ENCODE results near the gene PCAT6.
"Not testable (repeated sequence)": the region's sequence is repeated elsewhere in the genome, so short reads cannot be mapped to it uniquely, and the experiment has no call there.

The PCAT6 gene

GRCh38 chr1:202818819-202819218 lies 8.1 kb downstream of the PCAT6 start:
- H3K4me3 ChIP-seq (replicated peaks; ENCODE audit: insufficient read depth, low read length): no peak overlapping the region
- no peak overlapping the region for H3K27ac ChIP-seq (replicated peaks)
- TF ChIP-seq, protein P1, sequence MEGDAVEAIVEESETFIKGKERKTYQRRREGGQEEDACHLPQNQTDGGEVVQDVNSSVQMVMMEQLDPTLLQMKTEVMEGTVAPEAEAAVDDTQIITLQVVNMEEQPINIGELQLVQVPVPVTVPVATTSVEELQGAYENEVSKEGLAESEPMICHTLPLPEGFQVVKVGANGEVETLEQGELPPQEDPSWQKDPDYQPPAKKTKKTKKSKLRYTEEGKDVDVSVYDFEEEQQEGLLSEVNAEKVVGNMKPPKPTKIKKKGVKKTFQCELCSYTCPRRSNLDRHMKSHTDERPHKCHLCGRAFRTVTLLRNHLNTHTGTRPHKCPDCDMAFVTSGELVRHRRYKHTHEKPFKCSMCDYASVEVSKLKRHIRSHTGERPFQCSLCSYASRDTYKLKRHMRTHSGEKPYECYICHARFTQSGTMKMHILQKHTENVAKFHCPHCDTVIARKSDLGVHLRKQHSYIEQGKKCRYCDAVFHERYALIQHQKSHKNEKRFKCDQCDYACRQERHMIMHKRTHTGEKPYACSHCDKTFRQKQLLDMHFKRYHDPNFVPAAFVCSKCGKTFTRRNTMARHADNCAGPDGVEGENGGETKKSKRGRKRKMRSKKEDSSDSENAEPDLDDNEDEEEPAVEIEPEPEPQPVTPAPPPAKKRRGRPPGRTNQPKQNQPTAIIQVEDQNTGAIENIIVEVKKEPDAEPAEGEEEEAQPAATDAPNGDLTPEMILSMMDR (IDR thresholded peaks at IDR 0.05; ENCODE audit: insufficient read depth, low read length): no peak
- TF ChIP-seq, protein P2, sequence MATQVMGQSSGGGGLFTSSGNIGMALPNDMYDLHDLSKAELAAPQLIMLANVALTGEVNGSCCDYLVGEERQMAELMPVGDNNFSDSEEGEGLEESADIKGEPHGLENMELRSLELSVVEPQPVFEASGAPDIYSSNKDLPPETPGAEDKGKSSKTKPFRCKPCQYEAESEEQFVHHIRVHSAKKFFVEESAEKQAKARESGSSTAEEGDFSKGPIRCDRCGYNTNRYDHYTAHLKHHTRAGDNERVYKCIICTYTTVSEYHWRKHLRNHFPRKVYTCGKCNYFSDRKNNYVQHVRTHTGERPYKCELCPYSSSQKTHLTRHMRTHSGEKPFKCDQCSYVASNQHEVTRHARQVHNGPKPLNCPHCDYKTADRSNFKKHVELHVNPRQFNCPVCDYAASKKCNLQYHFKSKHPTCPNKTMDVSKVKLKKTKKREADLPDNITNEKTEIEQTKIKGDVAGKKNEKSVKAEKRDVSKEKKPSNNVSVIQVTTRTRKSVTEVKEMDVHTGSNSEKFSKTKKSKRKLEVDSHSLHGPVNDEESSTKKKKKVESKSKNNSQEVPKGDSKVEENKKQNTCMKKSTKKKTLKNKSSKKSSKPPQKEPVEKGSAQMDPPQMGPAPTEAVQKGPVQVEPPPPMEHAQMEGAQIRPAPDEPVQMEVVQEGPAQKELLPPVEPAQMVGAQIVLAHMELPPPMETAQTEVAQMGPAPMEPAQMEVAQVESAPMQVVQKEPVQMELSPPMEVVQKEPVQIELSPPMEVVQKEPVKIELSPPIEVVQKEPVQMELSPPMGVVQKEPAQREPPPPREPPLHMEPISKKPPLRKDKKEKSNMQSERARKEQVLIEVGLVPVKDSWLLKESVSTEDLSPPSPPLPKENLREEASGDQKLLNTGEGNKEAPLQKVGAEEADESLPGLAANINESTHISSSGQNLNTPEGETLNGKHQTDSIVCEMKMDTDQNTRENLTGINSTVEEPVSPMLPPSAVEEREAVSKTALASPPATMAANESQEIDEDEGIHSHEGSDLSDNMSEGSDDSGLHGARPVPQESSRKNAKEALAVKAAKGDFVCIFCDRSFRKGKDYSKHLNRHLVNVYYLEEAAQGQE (IDR thresholded peaks at IDR 0.05; ENCODE audit: insufficient replicate concordance, low read depth): no peak
- TF ChIP-seq POLR2AphosphoS5 (IDR thresholded peaks at IDR 0.05; ENCODE audit: low read depth): no peak
- TF ChIP-seq SPI1 (IDR thresholded peaks at IDR 0.05; ENCODE audit: borderline replicate concordance, low read depth): no peak
- no peak for TF ChIP-seq GABPA (IDR thresholded peaks at IDR 0.05; ENCODE audit: low read depth)
- no peak for DNase-seq (ENCODE audit: low read depth in 1 of 2, low spot score in 1 of 2)
- no peaks in the 10 kb centered on the region for H3K27me3 ChIP-seq (ENCODE audit: insufficient read depth, poor library complexity, severe bottlenecking)

- TF ChIP-seq SPI1 (IDR thresholded peaks at IDR 0.05; ENCODE audit: borderline replicate concordance, low read depth) (no peak), POLR2AphosphoS5 (IDR thresholded peaks at IDR 0.05; ENCODE audit: low read depth) (no peak), GABPA (IDR thresholded peaks at IDR 0.05; ENCODE audit: low read depth) (no peak)
- TF ChIP-seq, protein P2 (IDR thresholded peaks at IDR 0.05; ENCODE audit: insufficient replicate concordance, low read depth): no peak
- TF ChIP-seq, protein P1 (IDR thresholded peaks at IDR 0.05; ENCODE audit: insufficient read depth, low read length): no peak
- H3K27ac ChIP-seq (replicated peaks): no peak overlapping the region
These were observed 10.7 kb downstream of the PCAT6 start for GRCh38 chr1:202821467-202821866.

GRCh38 chr1:202825748-202826147 lies 15.0 kb downstream of the PCAT6 start:
- Histone ChIP-seq H3K27me3 (ENCODE audit: insufficient read depth, poor library complexity, severe bottlenecking) (no peaks in the 10 kb centered on the region), H3K4me3 (replicated peaks; ENCODE audit: insufficient read depth, low read length) (no peak overlapping the region), H3K27ac (replicated peaks) (no peak overlapping the region)
- no peak for TF ChIP-seq SPI1 (IDR thresholded peaks at IDR 0.05; ENCODE audit: borderline replicate concordance, low read depth)
- no peak for TF ChIP-seq POLR2AphosphoS5 (IDR thresholded peaks at IDR 0.05; ENCODE audit: low read depth)
- TF ChIP-seq GABPA (IDR thresholded peaks at IDR 0.05; ENCODE audit: low read depth): no peak
- TF ChIP-seq, protein P1 (IDR thresholded peaks at IDR 0.05; ENCODE audit: insufficient read depth, low read length): no peak
- TF ChIP-seq, protein P2 (IDR thresholded peaks at IDR 0.05; ENCODE audit: insufficient replicate concordance, low read depth): no peak
- DNase-seq (ENCODE audit: low read depth in 1 of 2, low spot score in 1 of 2): no peak

More at GRCh38 chr1:202821467-202821866, 10.7 kb downstream of the PCAT6 start:
- Histone ChIP-seq H3K27me3 (ENCODE audit: insufficient read depth, poor library complexity, severe bottlenecking) (no peaks in the 10 kb centered on the region), H3K4me3 (replicated peaks; ENCODE audit: insufficient read depth, low read length) (no peak overlapping the region)
- DNase-seq (ENCODE audit: low read depth in 1 of 2, low spot score in 1 of 2): no peak

GRCh38 chr1:202829223-202829622 lies 18.5 kb downstream of the PCAT6 start:
- not testable (repeated sequence) for H3K27ac ChIP-seq (replicated peaks); H3K27me3 ChIP-seq (ENCODE audit: insufficient read depth, poor library complexity, severe bottlenecking); H3K4me3 ChIP-seq (replicated peaks; ENCODE audit: insufficient read depth, low read length); DNase-seq (ENCODE audit: low read depth in 1 of 2, low spot score in 1 of 2)

Measured in HL-60 (cell line).